Mesothelial cell of epicardium (in vitro differentiated cells): ENCODE data around the gene JUN. TPM values are rescaled to one million over a fixed set of nuclear protein-coding genes. Genes with fewer than 3 reads are reported as not detected.
A peak's percentile ranks its signal among the peaks of the same experiment; 100 is the strongest.

Experiments used
- DNase-seq, 2 experiments: peaks; one replicate each; pipeline ENCODE4 v3.0.0; 2021; ENCODE audit warnings: low spot score in 2 of 2; ENCODE audit not compliant: unreplicated experiment in 2 of 2
- H3K27ac Mint-ChIP-seq: 2 replicates; pipeline ENCODE4 v1.8.0; 2021; ENCODE audit warnings: mixed read lengths
- H3K27me3 Mint-ChIP-seq: 2 replicates; pipeline ENCODE4 v1.8.0; 2021; ENCODE audit warnings: low read depth, mixed read lengths
- H3K36me3 Mint-ChIP-seq: 2 replicates; pipeline ENCODE4 v1.8.0; 2021; ENCODE audit warnings: mixed read lengths
- H3K4me1 Mint-ChIP-seq: 2 replicates; pipeline ENCODE4 v1.8.0; 2021; ENCODE audit warnings: mixed read lengths
- H3K4me3 Mint-ChIP-seq: 2 replicates; pipeline ENCODE4 v1.8.0; 2021; ENCODE audit warnings: mild to moderate bottlenecking, moderate library complexity, mixed read lengths
- H3K9me3 Mint-ChIP-seq: 2 replicates; pipeline ENCODE4 v1.8.0; 2021; ENCODE audit warnings: mixed read lengths
- CTCF ChIP-seq: fragments of 200-600 bp; sonication (generic); IDR thresholded peaks from one replicate; pipeline ENCODE4 v1.5.0; 2021; ENCODE audit warnings: antibody characterized with exemption; ENCODE audit not compliant: unreplicated experiment
- total RNA-seq: library from RNA; stranded (reverse); gene quantifications from 3 replicates; pipeline ENCODE4 v1.2.1, GENCODE V29; 2021

Gene JUN
- total RNA-seq, 1 donor from 2014 or later: 242 TPM

- Mint-ChIP-seq H3K36me3 (peaks cover 14% of the 10 kb centered on the region), H3K4me3 (peak overlapping the region; percentile 9), H3K27me3 (no peaks in the 10 kb centered on the region), H3K27ac (peak overlapping the region; percentile 88), H3K4me1 (peaks cover 29% of the 10 kb centered on the region), H3K9me3 (no peaks in the 10 kb centered on the region)
- TF ChIP-seq CTCF: no peak
- DNase-seq: no peak
Measured at GRCh38 chr1:58779059-58779754, 4.6 kb downstream of the JUN start.

DNA sequence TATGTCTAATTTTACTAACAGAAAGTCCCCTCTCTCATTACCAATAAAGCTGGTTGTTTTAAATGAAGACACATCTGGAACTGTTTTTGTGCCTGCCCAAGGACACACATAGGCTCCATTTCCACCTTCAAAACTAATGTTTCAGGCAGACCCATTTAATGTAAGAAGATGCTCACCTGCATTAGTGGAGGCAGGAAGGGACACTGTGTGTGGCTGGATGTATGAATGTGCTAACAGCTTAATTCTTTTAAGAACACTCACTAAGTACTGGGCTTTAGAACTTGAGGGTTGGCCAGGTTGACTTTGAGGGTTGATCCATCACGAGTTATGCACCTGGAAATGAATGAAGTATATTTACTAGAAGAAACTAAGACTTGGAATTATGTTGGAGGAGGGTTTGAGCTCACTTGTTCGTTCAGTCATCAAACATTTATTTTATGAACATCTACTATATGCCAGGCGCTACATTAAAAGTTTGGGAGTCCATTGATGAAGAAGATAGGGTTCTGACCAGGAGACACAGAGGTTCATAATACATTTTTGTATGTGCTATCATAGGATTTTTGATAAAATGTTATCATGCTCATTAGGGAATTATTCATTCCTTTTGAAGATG lies 5.4 kb downstream of the JUN start:
- Mint-ChIP-seq H3K27ac (no peak overlapping the region), H3K27me3 (no peaks in the 10 kb centered on the region), H3K36me3 (peaks cover 13% of the 10 kb centered on the region), H3K4me3 (no peak overlapping the region), H3K9me3 (no peaks in the 10 kb centered on the region), H3K4me1 (peaks cover 30% of the 10 kb centered on the region)
- no peak for TF ChIP-seq CTCF
- no peak for DNase-seq

DNA sequence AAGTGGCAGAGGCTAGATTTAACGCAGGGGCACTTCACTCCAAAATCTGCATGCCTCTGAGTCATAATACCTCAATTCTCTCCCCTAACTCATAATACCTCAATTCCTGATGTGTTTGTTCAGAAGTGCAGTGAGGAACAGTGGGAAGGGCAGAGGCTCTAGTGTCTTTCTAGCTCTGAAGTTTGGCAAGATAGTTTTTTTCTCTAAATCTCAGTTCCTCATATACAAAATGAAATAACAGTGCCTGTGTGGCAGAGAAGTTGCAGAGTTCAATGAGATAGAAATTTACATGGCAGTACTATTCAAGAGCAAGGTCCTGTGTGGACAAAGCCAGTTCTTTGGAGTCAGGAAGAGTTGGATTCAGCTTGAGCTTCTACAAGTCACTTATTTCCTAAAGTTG lies 9.8 kb downstream of the JUN start:
- Mint-ChIP-seq H3K27me3 (no peaks in the 10 kb centered on the region), H3K9me3 (no peaks in the 10 kb centered on the region), H3K4me1 (peaks cover 6% of the 10 kb centered on the region), H3K27ac (no peak overlapping the region), H3K4me3 (no peak overlapping the region), H3K36me3 (no peaks in the 10 kb centered on the region)
- DNase-seq: no peak
- no peak for TF ChIP-seq CTCF

- TF ChIP-seq CTCF: no peak
- no peak for DNase-seq
- H3K27me3 Mint-ChIP-seq: no peaks in the 10 kb centered on the region
- H3K9me3 Mint-ChIP-seq: no peaks in the 10 kb centered on the region
- no peak overlapping the region for H3K27ac Mint-ChIP-seq
- peaks cover 4% of the 10 kb centered on the region for H3K4me1 Mint-ChIP-seq
- no peak overlapping the region for H3K4me3 Mint-ChIP-seq
- no peaks in the 10 kb centered on the region for H3K36me3 Mint-ChIP-seq
Measured at GRCh38 chr1:58773406-58773840, 10.4 kb downstream of the JUN start.

- Mint-ChIP-seq H3K4me3 (no peak overlapping the region), H3K4me1 (peaks cover 4% of the 10 kb centered on the region), H3K27ac (no peak overlapping the region), H3K27me3 (no peaks in the 10 kb centered on the region), H3K9me3 (no peaks in the 10 kb centered on the region), H3K36me3 (no peaks in the 10 kb centered on the region)
- no peak for DNase-seq
- TF ChIP-seq CTCF: no peak
Measured at GRCh38 chr1:58769809-58770320, 14.0 kb downstream of the JUN start.
